GM12892 (cell line): ENCODE data around the gene GNL2.

Experiments used
- POLR2A ChIP-seq: IDR thresholded peaks from 2 replicates; pipeline ENCODE4 v1.6.1; 2011; ENCODE audit warnings: low read depth, low read length, control low read depth
- POLR2AphosphoS5 ChIP-seq: IDR thresholded peaks from 2 replicates; pipeline ENCODE4 v1.6.1; 2011; ENCODE audit warnings: low read depth, low read length, control low read depth
- TAF1 ChIP-seq: IDR thresholded peaks from 2 replicates; pipeline ENCODE4 v1.6.1; 2011; ENCODE audit warnings: low read depth, mild to moderate bottlenecking, control low read depth, low read length, borderline replicate concordance

DNA sequence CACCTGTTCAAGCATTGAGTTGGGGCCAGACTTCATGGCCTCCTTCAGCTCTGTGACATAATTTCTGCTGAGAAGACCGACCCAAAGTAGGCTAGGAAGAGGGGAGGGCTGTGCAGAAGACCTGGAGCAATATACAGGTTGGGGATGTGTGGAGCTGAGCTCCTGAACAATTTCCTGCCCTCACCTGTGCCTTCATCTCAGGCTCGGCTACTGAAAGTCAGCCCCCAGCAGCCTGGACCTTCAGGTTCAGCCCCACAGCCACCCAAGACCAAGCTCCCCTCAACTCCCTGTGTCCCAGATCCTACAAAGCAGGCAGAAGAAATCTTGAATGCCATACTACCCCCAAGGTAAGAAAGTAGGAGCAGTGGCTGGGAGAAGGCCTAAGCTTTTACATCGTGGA lies 38.3 kb downstream of the GNL2 start:
- TF ChIP-seq POLR2A (no peak), POLR2AphosphoS5 (no peak), TAF1 (no peak)
